Kidney tubule cell (primary cell): ENCODE data around the gene MYH7.
A peak's percentile ranks its signal among the peaks of the same experiment; 100 is the strongest.
"Not testable (repeated sequence)": the region's sequence is repeated elsewhere in the genome, so short reads cannot be mapped to it uniquely, and the experiment has no call there.

Experiments used
- DNase-seq: peaks from one replicate; pipeline ENCODE4 v3.0.0-alpha.2; 2018; ENCODE audit warnings: low spot score

The MYH7 gene

DNA sequence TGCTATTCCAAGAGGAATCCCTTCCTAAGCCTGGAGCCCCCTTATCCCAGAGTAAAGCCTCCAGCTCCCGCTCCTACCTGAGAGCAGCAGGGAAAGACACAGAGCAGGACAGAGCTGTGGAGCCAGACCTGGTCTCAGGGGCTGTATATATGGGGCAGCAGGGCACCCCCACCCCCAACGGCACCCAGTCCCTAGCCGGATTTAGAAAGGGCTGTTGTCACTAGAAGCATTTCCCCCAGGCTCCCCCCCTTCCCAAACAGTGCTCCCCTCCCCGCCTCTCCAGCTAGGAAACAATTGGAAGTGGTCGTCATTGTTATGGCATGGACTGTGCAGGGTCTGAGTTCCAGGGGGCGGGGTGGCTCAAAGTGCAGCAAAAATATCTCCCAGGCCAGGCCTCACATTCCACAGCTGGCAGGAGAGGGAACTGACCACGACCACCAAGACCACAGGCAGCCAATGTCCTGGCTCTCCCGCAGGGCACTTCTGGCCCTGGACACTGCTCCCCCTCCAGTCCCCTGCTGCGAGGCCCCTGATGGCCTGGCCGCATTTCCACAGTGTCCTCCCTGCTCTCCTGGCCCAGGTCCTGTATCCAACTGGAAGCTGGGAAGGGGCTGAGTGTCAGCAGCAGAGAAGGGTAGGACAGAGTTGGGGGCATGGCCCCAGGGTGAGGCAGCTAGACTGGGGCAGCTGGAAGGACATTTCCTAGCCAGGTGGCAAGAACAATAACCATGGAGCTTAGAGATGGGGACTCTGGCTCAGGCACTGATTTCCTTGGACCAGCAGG, at the start of gene MYH7:
Gene MYH7, minus strand, starts transcription at position 118 of the 784 bp plus-strand sequence. CDS start 1,928 bp downstream, outside the sequence.
- DNase-seq: no peak

GRCh38 chr14:23483236-23483854, 47.9 kb upstream of the MYH7 start:
- no peak for DNase-seq

DNA sequence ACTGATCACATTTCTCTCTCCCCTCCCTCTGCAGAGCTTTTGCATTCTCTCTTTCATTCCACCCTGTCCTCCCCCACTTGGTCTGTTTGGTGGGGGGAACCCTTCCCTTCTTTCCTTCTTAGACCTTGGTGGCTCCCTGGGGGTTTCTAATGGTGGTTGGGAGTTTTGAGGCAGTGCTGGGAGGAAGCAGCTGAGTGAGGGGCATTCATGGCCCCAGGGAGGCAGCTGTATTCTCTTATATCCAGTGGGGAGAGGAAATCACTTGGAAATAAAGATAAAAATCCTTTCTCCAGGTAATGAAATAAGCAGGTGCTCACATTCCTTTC, 47.3 kb upstream of the MYH7 start:
- DNase-seq: no peak

GRCh38 chr14:23481979-23482822, 46.7 kb upstream of the MYH7 start:
- no peak for DNase-seq

- DNase-seq: no peak
Observed at GRCh38 chr14:23481362-23481970, 46.0 kb upstream of the MYH7 start.

DNA sequence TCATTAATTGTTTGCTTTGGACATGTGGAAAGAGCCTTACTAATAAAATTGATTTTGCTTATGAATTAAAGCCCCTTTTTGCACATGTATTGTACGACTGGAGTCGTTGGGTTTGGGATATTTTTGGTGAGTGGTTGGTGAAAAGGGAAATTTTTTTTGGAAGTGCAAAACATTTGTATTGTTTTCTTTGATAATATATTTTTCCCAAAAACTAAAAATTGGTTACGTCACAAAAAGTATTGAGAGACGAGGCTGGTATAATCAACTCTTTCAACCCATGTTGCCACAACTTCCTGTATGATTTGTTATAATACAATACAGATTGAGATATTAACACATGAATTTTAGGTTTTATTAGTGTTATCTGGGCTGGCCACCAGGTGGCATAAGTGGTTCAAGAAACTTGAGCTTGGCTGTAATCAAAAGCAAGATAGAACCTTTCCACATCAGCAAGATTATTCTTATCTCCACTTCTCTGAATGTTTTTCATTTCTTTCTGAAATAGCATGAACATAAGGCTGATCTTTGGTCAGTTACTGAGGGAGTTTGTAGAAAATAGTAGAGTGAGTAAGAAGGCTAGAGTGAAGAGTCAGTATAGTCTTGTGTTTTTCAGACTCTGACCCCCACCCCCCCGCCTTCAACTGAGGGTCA, 42.8 kb upstream of the MYH7 start:
- DNase-seq: peak; percentile 63

- no peak for DNase-seq
Observed at GRCh38 chr14:23470947-23471346, 35.5 kb upstream of the MYH7 start.

DNA sequence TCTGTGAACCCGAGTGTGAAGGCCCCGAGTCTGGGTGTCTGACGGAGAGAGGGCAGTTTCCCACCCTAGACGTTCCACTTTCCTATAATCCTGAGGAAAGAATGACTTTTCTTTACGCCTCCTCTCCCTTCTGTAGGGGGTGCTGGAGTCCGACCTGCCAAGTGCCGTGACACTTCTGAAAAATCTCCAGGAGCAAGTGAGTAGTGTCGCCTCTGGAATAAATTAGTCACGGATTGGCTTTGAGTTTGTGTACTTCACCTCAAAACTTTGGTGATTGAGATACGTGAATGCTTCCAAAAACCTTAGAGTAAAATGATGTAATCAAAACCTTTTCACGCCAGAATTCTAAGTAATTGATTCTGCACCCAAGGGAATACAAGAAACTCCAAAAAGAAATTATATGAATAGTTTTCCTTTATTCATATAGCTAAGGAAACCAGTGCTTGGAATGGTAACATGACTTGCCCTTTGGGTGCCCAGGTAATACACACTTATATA, 34.5 kb upstream of the MYH7 start:
- DNase-seq: no peak

GRCh38 chr14:23469127-23469905, 33.9 kb upstream of the MYH7 start, which contains the start of gene NGDN:
NGDN (plus strand) TSS chr14:23469703; CDS start chr14:23469716, 13 bp downstream.
- peak; percentile 100 for DNase-seq

DNA sequence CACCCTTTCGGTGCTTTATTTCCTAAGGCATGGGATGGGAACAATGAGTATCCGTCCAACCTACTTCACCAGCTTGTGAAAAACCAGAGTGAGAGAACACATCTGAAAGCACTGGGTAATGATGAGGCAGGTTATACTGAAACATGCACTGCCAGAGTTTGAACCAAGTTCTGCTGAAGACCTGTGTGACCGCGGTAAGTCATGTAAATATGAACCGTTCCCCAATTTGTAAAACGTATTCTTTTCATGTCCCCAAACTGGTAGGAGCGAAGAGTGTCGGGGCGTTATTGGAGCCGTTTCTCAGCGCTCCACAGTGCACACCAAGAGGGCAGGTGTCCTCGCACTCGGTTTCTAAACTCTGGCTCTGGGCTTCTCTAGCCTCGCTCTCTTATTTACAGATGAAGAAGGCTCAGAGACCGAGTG, 33.3 kb upstream of the MYH7 start:
- no peak for DNase-seq

DNA sequence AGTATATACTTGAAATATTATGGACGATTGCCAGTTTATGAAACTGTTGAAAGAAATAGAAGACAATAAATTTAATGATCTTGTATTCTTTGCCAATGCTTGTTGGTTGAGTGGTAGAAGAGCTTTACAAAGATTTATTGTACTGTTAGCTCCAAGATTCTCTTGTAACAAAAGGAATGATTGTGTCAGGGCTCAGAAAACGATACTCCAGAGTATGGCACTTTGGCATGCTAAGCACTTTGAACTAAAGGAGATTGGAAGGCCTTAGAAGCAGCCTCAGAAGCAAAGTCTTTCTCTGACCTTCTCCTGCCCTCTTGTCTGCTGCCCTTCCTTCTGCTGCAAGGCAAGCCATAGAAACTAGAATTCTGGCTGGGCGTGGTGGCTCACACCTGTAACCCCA, 29.8 kb upstream of the MYH7 start:
- DNase-seq: no peak

- no peak for DNase-seq
Observed at GRCh38 chr14:23464700-23465099, 29.2 kb upstream of the MYH7 start.

- no peak for DNase-seq
Observed at GRCh38 chr14:23460960-23461359, 25.5 kb upstream of the MYH7 start.

DNA sequence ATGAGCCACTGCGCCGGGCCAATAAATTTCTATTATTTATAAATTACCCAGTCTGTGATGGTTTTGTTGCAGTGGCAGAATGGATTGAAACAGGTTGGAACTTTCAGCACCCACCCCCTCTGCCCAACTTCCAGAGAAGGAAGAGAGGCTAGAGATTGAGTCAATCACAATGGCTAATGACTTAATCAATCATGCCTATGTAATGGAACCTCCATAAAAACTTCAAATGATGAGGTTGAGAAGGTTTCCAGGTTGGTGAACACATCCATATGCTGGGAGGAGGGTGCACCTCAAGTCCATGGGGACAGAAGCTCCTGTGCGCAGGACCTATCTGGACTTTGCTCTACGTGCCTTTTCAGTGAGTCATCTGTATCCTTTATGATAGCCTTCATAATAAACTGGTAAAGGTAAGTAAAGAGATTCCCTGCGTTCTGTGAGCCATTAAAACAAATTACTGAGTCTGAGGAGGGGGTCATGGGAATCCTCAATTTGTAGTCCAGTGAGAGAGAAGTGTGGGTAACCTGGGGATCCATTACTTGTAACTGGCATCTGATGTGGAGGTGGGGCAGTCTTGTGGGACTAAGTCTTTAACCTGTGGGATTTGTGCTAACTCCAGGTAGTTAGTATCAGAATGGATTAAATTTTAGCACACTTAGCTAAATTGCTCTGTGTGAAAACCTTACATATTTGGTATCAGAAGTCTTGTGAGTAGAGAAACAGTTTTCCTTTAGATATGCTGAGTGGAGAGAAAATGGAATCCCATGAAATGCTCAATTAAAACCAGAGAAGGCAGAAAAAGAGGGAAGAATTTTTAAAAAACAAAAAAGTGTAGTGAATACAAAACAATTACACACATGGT, 22.4 kb upstream of the MYH7 start:
- DNase-seq: no peak

DNA sequence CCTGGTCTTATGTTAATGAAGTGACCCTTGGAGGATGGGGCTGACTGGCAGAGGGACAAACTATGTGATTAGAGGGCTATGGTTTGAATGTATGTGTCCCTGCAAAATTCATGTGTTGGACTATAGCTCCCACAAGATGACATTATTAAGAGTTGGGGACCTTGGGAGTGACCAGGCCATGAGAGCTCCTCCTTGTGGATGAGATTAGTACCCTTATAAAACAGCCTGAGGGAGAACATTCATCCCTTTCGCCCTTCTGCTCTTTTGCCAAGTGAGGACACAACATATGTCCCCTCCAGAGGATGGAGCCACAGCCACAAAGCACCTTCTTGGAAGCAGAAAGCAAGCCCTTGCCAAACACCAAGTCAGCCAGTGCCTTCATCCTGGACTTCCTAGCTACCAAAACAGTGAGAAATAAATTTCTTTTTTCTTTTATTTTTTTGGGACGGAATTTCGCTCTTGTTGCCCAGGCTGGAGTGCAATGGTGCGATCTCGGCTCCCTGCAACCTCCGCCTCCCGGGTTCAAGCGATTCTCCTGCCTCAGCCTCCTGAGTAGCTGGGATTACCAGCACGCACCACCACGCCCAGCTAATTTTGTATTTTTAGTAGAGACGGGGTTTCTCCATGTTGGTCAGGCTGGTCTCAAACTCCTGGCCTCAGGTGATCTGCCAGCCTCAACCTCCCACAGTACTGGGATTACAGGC, 21.6 kb upstream of the MYH7 start:
- not testable (repeated sequence) for DNase-seq

DNA sequence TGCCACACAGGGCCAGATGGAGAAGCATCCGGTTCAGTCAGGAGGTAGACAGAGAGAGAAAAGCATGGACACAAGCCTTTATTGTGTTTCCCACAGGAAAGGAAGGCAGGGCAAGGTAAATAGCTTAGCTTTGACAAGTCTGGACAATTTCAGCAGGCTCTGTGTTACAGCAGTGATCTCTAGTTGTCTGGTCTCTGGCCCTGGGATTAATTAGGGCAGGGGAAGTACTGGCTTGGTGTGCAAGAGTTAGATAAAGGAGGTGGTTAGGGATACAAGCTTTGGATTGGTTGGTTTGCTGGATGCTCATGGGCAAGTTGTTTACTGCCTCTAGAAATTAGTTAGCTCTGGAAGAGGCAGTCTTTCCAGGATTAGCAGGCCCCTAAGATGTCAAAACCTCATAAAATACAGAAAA, 19.0 kb upstream of the MYH7 start:
- no peak for DNase-seq

DNA sequence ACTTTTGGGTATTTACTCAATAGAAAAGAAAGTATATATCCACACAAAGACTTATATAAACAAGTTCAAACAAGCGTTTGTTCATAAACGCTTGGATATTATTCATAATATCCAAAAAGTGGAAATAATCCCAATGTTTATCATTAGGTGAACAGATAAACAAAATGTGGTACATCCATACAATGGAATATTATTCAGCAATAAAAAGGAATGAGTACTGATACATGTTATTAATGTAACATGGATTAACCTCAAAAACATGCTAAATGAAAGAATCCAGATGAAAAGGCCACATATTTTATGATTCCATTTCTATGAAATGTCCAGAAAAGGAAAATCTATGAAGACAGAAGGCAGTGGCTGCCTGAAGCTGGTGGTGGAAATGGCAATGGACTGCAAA, 16.8 kb upstream of the MYH7 start:
- no peak for DNase-seq

- no peak for DNase-seq
Observed at GRCh38 chr14:23450379-23450778, 14.9 kb upstream of the MYH7 start.

DNA sequence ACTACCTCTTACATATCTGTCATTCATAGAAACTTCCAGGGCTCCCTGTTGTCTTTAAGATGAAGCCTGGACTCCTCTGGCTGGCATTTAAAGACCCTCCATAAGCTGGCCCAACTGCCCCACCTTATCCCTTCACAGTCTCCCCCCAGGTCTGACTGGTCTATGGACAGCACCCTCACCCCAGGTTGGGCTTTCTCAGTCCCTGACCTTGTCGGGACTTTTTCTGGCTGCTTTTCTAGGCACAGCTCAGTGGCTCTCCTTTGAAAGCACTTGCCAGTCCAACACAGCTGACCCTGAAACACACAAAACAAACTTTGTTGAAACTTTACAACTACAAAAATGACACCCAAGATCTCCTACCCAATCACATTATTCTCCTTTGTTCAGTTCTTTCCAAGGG, 13.9 kb upstream of the MYH7 start:
- DNase-seq: no peak
